Upper lobe of left lung (tissue), 6 donors: Measurements from ENCODE around the gene TMEM132C. TPM values are rescaled to one million over a fixed set of nuclear protein-coding genes. Genes with fewer than 3 reads are reported as not detected.

ENCODE experiments used
- ATAC-seq, 2 donors: fragments of 200-7000 bp; cut with Tn5 transposase; one replicate each; pipeline ENCODE4 v1.9.1; 2022; ENCODE audit warnings: mild to moderate bottlenecking in 2 of 2, moderate library complexity in 2 of 2; ENCODE audit not compliant: low FRiP score in 2 of 2
- DNase-seq, 2 donors: peaks; one replicate each; pipeline ENCODE4 v3.0.0-alpha.2; 2019 to 2020
- H3K27ac ChIP-seq, 4 donors: fragments of 200-600 bp; sonication (generic); one replicate each; pipeline ENCODE4 v1.5.1; 2016 to 2019
- H3K27me3 ChIP-seq, 4 donors: fragments of 200-600 bp; sonication (generic); one replicate each; pipeline ENCODE4 v1.5.1; 2017 to 2019
- H3K36me3 ChIP-seq, 4 donors: fragments of 200-600 bp; sonication (generic); one replicate each; pipeline ENCODE4 v1.5.1; 2016 to 2019
- H3K4me1 ChIP-seq, 4 donors: fragments of 200-600 bp; sonication (generic); one replicate each; pipeline ENCODE4 v1.5.1; 2018 to 2019
- H3K4me3 ChIP-seq, 4 donors: fragments of 200-600 bp; sonication (generic); one replicate each; pipeline ENCODE4 v1.5.1; 2017 to 2019; ENCODE audit warnings: mild to moderate bottlenecking in 2 of 4, moderate library complexity in 1 of 4
- H3K9me3 ChIP-seq, 4 donors: fragments of 200-600 bp; sonication (generic); one replicate each; pipeline ENCODE4 v1.5.1; 2018 to 2019
- EP300 ChIP-seq, 4 donors: sonication (generic); formaldehyde crosslinking; IDR thresholded peaks; one replicate each; pipeline ENCODE4 v1.5.1; 2017; ENCODE audit warnings: antibody characterized with exemption in 4 of 4, control low read depth in 2 of 4
- POLR2A ChIP-seq, 4 donors: fragments of 450-650 bp; IDR thresholded peaks; one replicate each; pipeline ENCODE4 v1.5.1; 2016 to 2017; ENCODE audit warnings: antibody characterized with exemption in 4 of 4, mild to moderate bottlenecking in 2 of 4
- POLR2AphosphoS5 ChIP-seq, 2 donors: sonication (generic); formaldehyde crosslinking; IDR thresholded peaks; one replicate each; pipeline ENCODE4 v1.5.1; 2017; ENCODE audit warnings: antibody characterized with exemption in 2 of 2
- WGBS, 2 donors: methylation state at CpG; one replicate each; pipeline ENCODE4 v1.1.5; 2017 to 2018; 5-methylcytosine and 5-hydroxymethylcytosine counted together
- total RNA-seq, 6 donors: library from RNA; depleted of rRNA in 4 of 6; stranded (reverse); fragments of >200 nt in 4 of 6; gene quantifications; one replicate each; pipeline versions ENCODE4 v1.1.0 to v1.2.1, GENCODE V29; 2016 to 2021
- TF ChIP-seq, protein P1 (sequence below), 6 experiments: fragments of 450-650 bp in 4 of 6; fragments of 200-600 bp in 2 of 6; sonication (generic) in 2 of 6; IDR thresholded peaks; one replicate each; pipeline ENCODE4 v1.5.1; 2016 to 2019; ENCODE audit warnings: antibody characterized with exemption in 6 of 6
- donor health status: DM: no; HTN: no; CAD: no; lungs with moderate emphysema.
- donor health status: DM: no; HTN: yes; CAD: no; lungs with severe emphysema.

Gene TMEM132C
- total RNA-seq, 6 donors from 2014 or later, result under 0.01 to 2.2 (median 1.1) TPM

- Histone ChIP-seq H3K4me1 (no peaks in the 10 kb centered on the region), H3K27me3 (no peaks in the 10 kb centered on the region), H3K27ac (no peak overlapping the region), H3K36me3 (no peaks in the 10 kb centered on the region), H3K4me3 (no peak overlapping the region), H3K9me3 (no peaks in the 10 kb centered on the region)
- TF ChIP-seq EP300 (IDR thresholded peaks at IDR 0.05) (no peak), POLR2AphosphoS5 (IDR thresholded peaks at IDR 0.05) (no peak), POLR2A (IDR thresholded peaks at IDR 0.05) (no peak)
- TF ChIP-seq, protein P1, sequence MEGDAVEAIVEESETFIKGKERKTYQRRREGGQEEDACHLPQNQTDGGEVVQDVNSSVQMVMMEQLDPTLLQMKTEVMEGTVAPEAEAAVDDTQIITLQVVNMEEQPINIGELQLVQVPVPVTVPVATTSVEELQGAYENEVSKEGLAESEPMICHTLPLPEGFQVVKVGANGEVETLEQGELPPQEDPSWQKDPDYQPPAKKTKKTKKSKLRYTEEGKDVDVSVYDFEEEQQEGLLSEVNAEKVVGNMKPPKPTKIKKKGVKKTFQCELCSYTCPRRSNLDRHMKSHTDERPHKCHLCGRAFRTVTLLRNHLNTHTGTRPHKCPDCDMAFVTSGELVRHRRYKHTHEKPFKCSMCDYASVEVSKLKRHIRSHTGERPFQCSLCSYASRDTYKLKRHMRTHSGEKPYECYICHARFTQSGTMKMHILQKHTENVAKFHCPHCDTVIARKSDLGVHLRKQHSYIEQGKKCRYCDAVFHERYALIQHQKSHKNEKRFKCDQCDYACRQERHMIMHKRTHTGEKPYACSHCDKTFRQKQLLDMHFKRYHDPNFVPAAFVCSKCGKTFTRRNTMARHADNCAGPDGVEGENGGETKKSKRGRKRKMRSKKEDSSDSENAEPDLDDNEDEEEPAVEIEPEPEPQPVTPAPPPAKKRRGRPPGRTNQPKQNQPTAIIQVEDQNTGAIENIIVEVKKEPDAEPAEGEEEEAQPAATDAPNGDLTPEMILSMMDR (IDR thresholded peaks at IDR 0.05), result no peak
- DNase-seq, result no peak
- no peak for ATAC-seq
- 79 to 86% methylated on average over 6 of the region's 6 CpGs for WGBS, 2 donors
Measured at GRCh38 chr12:128524439-128524838, 257.5 kb downstream of the TMEM132C start.

DNA sequence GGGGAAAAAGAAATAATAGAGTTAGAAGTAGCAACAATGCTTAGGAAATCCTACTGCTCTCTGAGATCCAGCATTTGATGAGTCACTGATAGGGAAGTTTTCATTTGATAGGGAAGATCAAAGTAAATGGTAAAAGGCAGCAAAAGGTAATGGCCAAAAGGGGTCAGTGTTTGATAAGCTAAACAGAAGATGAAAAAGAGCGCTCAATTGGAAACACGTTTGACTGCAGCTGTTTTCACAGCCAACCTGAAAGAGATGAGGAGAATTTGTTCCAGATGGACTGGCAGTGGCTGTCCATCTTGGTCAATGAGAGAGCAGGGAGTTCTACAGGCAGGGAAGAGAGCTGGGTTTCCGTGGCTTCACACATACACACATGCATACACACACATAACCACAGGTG is 264.2 kb downstream of the TMEM132C start:
- ATAC-seq, result no peak

DNA sequence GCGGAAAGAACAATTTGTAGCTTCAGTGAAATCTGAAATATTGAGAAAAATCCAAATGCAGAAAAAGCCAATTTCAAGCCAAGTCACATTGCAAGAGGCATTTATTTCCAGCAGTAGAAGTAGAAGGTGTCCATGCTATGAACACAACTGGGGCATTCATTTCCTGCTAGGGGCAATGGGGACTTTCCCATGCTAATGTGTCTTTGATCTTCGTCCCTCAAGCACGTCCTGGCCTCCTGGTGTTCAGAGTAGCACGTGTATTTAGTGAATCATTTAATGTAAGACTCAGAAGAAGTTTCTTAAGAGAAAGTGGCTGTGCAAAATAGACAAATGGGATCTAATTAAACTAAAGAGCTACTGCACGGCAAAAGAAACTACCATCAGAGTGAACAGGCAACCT is 267.9 kb downstream of the TMEM132C start:
- ATAC-seq, result no peak
- 50% methylated on average over 5 of the region's 5 CpGs for WGBS, 2 donors

More for the DNA sequence above, 264.2 kb downstream of the TMEM132C start:
- Histone ChIP-seq H3K36me3 (no peaks in the 10 kb centered on the region), H3K27me3 (no peaks in the 10 kb centered on the region), H3K27ac (no peak overlapping the region), H3K4me1 (no peaks in the 10 kb centered on the region), H3K4me3 (no peak overlapping the region), H3K9me3 (no peaks in the 10 kb centered on the region)
- TF ChIP-seq EP300 (IDR thresholded peaks at IDR 0.05) (no peak), POLR2A (IDR thresholded peaks at IDR 0.05) (no peak)
- WGBS, 2 donors, result 47 to 51% methylated on average over 3 of the region's 3 CpGs
- DNase-seq, result no peak

GRCh38 chr12:128536810-128537209 is 269.8 kb downstream of the TMEM132C start:
- H3K4me1 ChIP-seq, result no peaks in the 10 kb centered on the region
- ATAC-seq, result no peak
- peaks cover 0 to 5% (median 2%) of the 10 kb centered on the region in 4 donors for H3K9me3 ChIP-seq
- no peak overlapping the region for H3K27ac ChIP-seq
- H3K4me3 ChIP-seq, result no peak overlapping the region
- TF ChIP-seq POLR2A (IDR thresholded peaks at IDR 0.05) (no peak), POLR2AphosphoS5 (IDR thresholded peaks at IDR 0.05) (no peak), EP300 (IDR thresholded peaks at IDR 0.05) (no peak)
- TF ChIP-seq, protein P1 (IDR thresholded peaks at IDR 0.05), result no peak
- no peaks in the 10 kb centered on the region for H3K27me3 ChIP-seq
- no peaks in the 10 kb centered on the region for H3K36me3 ChIP-seq
- no peak for DNase-seq

More for the DNA sequence above, 267.9 kb downstream of the TMEM132C start:
- no peak overlapping the region for H3K27ac ChIP-seq
- H3K9me3 ChIP-seq, result peaks cover 0 to 5% (median 2%) of the 10 kb centered on the region in 4 donors
- H3K4me1 ChIP-seq, result no peaks in the 10 kb centered on the region
- no peak for TF ChIP-seq EP300 (IDR thresholded peaks at IDR 0.05)
- TF ChIP-seq, protein P1 (IDR thresholded peaks at IDR 0.05), result no peak
- TF ChIP-seq POLR2A (IDR thresholded peaks at IDR 0.05), result no peak
- TF ChIP-seq POLR2AphosphoS5 (IDR thresholded peaks at IDR 0.05), result no peak
- no peak for DNase-seq
- no peak overlapping the region for H3K4me3 ChIP-seq
- no peaks in the 10 kb centered on the region for H3K27me3 ChIP-seq
- no peaks in the 10 kb centered on the region for H3K36me3 ChIP-seq

DNA sequence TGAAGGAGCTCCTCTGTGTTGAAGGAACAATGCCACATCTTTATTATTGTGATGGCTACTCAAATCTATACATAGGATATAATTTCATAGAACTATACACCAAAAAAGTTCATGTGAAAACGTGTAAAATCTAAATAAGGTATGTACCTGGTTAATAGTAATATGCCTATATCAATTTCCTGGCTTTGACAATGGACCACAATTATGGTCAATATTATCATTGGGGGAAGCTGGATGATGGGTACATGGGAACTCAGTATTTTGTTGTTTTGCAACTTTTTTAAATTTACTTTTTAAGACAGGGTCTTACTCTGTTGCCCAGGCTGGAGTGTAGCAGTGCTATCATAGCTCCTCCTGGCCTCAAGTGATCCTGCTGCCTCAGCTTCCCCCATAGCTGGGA is 270.7 kb downstream of the TMEM132C start:
- Histone ChIP-seq H3K4me1 (no peaks in the 10 kb centered on the region), H3K4me3 (no peak overlapping the region), H3K27me3 (no peaks in the 10 kb centered on the region), H3K27ac (no peak overlapping the region), H3K36me3 (no peaks in the 10 kb centered on the region), H3K9me3 (peaks cover 0 to 5% (median 2%) of the 10 kb centered on the region in 4 donors)
- ATAC-seq (no peak), DNase-seq (no peak)
- WGBS, 2 donors, result 53 to 60% methylated on average over 1 of the region's 1 CpG
- TF ChIP-seq POLR2A (IDR thresholded peaks at IDR 0.05) (no peak), EP300 (IDR thresholded peaks at IDR 0.05) (no peak), POLR2AphosphoS5 (IDR thresholded peaks at IDR 0.05) (no peak)
- TF ChIP-seq, protein P1 (IDR thresholded peaks at IDR 0.05), result no peak
